DND-41 (cell line): ENCODE results near the gene CHIC1.

Source experiments
- EZH2 ChIP-seq: IDR thresholded peaks from 3 replicates; pipeline ENCODE4 v1.6.1; 2012; ENCODE audit warnings: borderline replicate concordance, low read depth, mild to moderate bottlenecking, moderate library complexity, low read length, inconsistent platforms; ENCODE audit not compliant: severe bottlenecking
- TF ChIP-seq, protein P1 (sequence below): IDR thresholded peaks from 2 replicates; pipeline ENCODE4 v1.5.1; 2012; ENCODE audit warnings: borderline replicate concordance, low read length, moderate library complexity, mild to moderate bottlenecking; ENCODE audit not compliant: poor library complexity, severe bottlenecking; ENCODE audit errors: extremely low read depth

DNA sequence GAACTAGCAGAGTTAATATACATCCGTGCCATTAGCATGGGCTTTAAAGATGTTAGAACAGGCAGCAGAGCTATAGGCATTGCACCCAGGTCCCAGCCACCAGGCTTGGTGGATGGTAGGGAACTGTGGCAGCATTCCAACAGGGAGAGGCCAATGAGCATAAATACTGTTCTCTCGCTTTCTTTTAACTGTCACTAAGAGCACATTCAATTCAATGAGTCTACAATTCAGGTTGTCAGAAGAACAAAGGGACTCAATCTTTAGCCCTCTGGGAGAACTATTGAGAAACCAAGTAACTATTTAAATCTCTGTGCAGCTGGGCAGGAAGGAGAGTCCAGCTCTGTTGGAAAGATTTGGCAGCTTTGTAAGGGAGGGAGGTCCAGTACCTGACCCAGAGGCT, 165.6 kb downstream of the CHIC1 start:
- no peak for TF ChIP-seq EZH2
- TF ChIP-seq, protein P1, sequence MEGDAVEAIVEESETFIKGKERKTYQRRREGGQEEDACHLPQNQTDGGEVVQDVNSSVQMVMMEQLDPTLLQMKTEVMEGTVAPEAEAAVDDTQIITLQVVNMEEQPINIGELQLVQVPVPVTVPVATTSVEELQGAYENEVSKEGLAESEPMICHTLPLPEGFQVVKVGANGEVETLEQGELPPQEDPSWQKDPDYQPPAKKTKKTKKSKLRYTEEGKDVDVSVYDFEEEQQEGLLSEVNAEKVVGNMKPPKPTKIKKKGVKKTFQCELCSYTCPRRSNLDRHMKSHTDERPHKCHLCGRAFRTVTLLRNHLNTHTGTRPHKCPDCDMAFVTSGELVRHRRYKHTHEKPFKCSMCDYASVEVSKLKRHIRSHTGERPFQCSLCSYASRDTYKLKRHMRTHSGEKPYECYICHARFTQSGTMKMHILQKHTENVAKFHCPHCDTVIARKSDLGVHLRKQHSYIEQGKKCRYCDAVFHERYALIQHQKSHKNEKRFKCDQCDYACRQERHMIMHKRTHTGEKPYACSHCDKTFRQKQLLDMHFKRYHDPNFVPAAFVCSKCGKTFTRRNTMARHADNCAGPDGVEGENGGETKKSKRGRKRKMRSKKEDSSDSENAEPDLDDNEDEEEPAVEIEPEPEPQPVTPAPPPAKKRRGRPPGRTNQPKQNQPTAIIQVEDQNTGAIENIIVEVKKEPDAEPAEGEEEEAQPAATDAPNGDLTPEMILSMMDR = no peak
